CD14-positive monocyte (primary cell): Measurements from ENCODE around the gene DDX52. TPM values are rescaled to one million over a fixed set of nuclear protein-coding genes. Genes with fewer than 3 reads are reported as not detected.

ENCODE experiments used
- DNase-seq, 3 donors: peaks; one replicate each; pipeline ENCODE4 v3.0.0-alpha.2; 2011 to 2022
- H2AFZ ChIP-seq: 2 replicates; pipeline ENCODE4 v1.6.0; 2012; ENCODE audit warnings: mild to moderate bottlenecking, low read depth, low read length, inconsistent platforms; ENCODE audit not compliant: insufficient read depth, poor library complexity, severe bottlenecking
- H3K27ac ChIP-seq, 2 donors: 1 replicate in 1 of 2; 2 replicates in 1 of 2; pipeline ENCODE4 v1.5.1; 2012 to 2013; ENCODE audit warnings: low read length in 2 of 2, control low read depth in 1 of 2, inconsistent platforms in 1 of 2, low read depth in 1 of 2, mild to moderate bottlenecking in 1 of 2
- H3K27me3 ChIP-seq, 2 donors: one replicate each; pipeline versions ENCODE4 v1.6.0 to v1.6.1; 2011 to 2013; ENCODE audit warnings: low read length in 2 of 2; ENCODE audit not compliant: control insufficient read depth in 2 of 2, insufficient read depth in 2 of 2
- H3K36me3 ChIP-seq, 2 donors: replicated peaks in 1 of 2; 1 replicate in 1 of 2; 2 replicates in 1 of 2; pipeline versions ENCODE4 v1.5.1 to v1.6.1; 2012 to 2013; ENCODE audit warnings: low read length in 2 of 2, control low read depth in 1 of 2, inconsistent platforms in 1 of 2, mild to moderate bottlenecking in 1 of 2; ENCODE audit not compliant: insufficient read depth in 2 of 2, control insufficient read depth in 1 of 2
- H3K4me1 ChIP-seq, 2 donors: 1 replicate in 1 of 2; 2 replicates in 1 of 2; pipeline versions ENCODE4 v1.5.1 to v1.6.1; 2012 to 2013; ENCODE audit warnings: low read length in 2 of 2, control low read depth in 1 of 2, inconsistent platforms in 1 of 2, mild to moderate bottlenecking in 1 of 2, moderate library complexity in 1 of 2; ENCODE audit not compliant: insufficient read depth in 2 of 2, control insufficient read depth in 1 of 2
- H3K4me2 ChIP-seq: replicated peaks from 2 replicates; pipeline ENCODE3; 2012; ENCODE audit warnings: low read length, moderate library complexity, mild to moderate bottlenecking; ENCODE audit not compliant: poor library complexity, severe bottlenecking; ENCODE audit errors: extremely low read depth
- H3K4me3 ChIP-seq, 3 experiments: fragments of 200-600 bp in 1 of 3; sonication (generic) in 1 of 3; replicated peaks in 1 of 3; 1 replicate in 2 of 3; 2 replicates in 1 of 3; pipeline ENCODE4 v1.5.1; 2011 to 2013; ENCODE audit warnings: low read length in 3 of 3, mild to moderate bottlenecking in 3 of 3, control low read depth in 2 of 3, low read depth in 2 of 3, inconsistent platforms in 1 of 3, moderate library complexity in 1 of 3
- H3K79me2 ChIP-seq: 2 replicates; pipeline ENCODE4 v1.6.0; 2012; ENCODE audit warnings: mild to moderate bottlenecking, control low read depth, inconsistent platforms, low read length, moderate library complexity; ENCODE audit not compliant: insufficient read depth
- H3K9ac ChIP-seq: 2 replicates; pipeline ENCODE4 v1.6.0; 2017; ENCODE audit warnings: low read length, mild to moderate bottlenecking; ENCODE audit not compliant: insufficient read depth, poor library complexity, severe bottlenecking
- H3K9me3 ChIP-seq, 2 donors: replicated peaks in 1 of 2; 1 replicate in 1 of 2; 2 replicates in 1 of 2; pipeline versions ENCODE4 v1.5.1 to v1.6.1; 2012 to 2013; ENCODE audit warnings: low read length in 2 of 2, control low read depth in 1 of 2; ENCODE audit not compliant: control insufficient read depth in 1 of 2, insufficient read depth in 1 of 2
- H4K20me1 ChIP-seq: 2 replicates; pipeline ENCODE4 v1.6.0; 2012; ENCODE audit warnings: mild to moderate bottlenecking, low read length, control low read depth, moderate library complexity; ENCODE audit not compliant: insufficient read depth
- H3K27ac Mint-ChIP-seq, 7 donors: one replicate each; pipeline ENCODE4 v1.8.0; 2020; ENCODE audit warnings: mild to moderate bottlenecking in 7 of 7, mixed read lengths in 7 of 7, moderate library complexity in 6 of 7, inconsistent platforms in 2 of 7
- H3K27me3 Mint-ChIP-seq, 3 donors: one replicate each; pipeline ENCODE4 v1.8.0; 2021 to 2022; ENCODE audit warnings: low read depth in 3 of 3, mild to moderate bottlenecking in 3 of 3, mixed read lengths in 3 of 3, moderate library complexity in 3 of 3, inconsistent platforms in 1 of 3
- H3K36me3 Mint-ChIP-seq, 2 donors: one replicate each; pipeline ENCODE4 v1.8.0; 2020; ENCODE audit warnings: mixed read lengths in 2 of 2, inconsistent platforms in 1 of 2, mild to moderate bottlenecking in 1 of 2
- H3K4me1 Mint-ChIP-seq: one replicate; pipeline ENCODE4 v1.8.0; 2020; ENCODE audit warnings: mild to moderate bottlenecking, mixed read lengths
- H3K4me3 Mint-ChIP-seq, 2 donors: one replicate each; pipeline ENCODE4 v1.8.0; 2020; ENCODE audit warnings: mild to moderate bottlenecking in 2 of 2, mixed read lengths in 2 of 2, moderate library complexity in 1 of 2
- H3K9me3 Mint-ChIP-seq, 7 donors: one replicate each; pipeline ENCODE4 v1.8.0; 2020 to 2022; ENCODE audit warnings: mixed read lengths in 7 of 7, mild to moderate bottlenecking in 6 of 7, moderate library complexity in 6 of 7, inconsistent platforms in 2 of 7
- CTCF ChIP-seq: fragments of 200-600 bp; IDR thresholded peaks from one replicate; pipeline ENCODE4 v1.8.0; 2022; ENCODE audit warnings: antibody characterized with exemption, mild to moderate bottlenecking
- WGBS: methylation state at CpG from one replicate; pipeline ENCODE4 v1.1.5; 2013; ENCODE audit warnings: missing lambda C conversion rate; ENCODE audit not compliant: insufficient coverage; 5-methylcytosine and 5-hydroxymethylcytosine counted together
- intact Hi-C, 2 donors: fragments of 100-400 bp; cut with micrococcal nuclease; formaldehyde crosslinking; loops; one replicate each; pipeline versions ENCODE4 v1.15.0 to v1.15.1; 2023
- polyA minus RNA-seq: library from RNA; depleted of rRNA, polyadenylated mRNA; stranded (reverse); fragments of >200 nt; gene quantifications from 2 replicates; pipeline ENCODE4 v1.2.3, GENCODE V29; 2012
- polyA plus RNA-seq, 3 donors: library from polyadenylated mRNA; depleted of rRNA in 1 of 3; unstranded in 2 of 3; stranded (reverse) in 1 of 3; fragments of 300-500 nt in 2 of 3; fragments of >200 nt in 1 of 3; fragmentation: Illumina TruSeq in 2 of 3; gene quantifications; 1 replicate in 2 of 3; 2 replicates in 1 of 3; pipeline ENCODE4 v1.2.3, GENCODE V29; 2012 to 2021
- total RNA-seq, 12 experiments: library from RNA in 1 of 12; stranded (reverse) in 1 of 12; fragments of 120-200 nt in 1 of 12; gene quantifications; one replicate each; pipeline ENCODE4 v1.2.4 and lab custom pipeline; 2013 to 2026; ENCODE audit warnings: mixed read lengths in 6 of 12, inconsistent platforms in 1 of 12

The DDX52 gene
- 21.6 TPM for total RNA-seq (2013)
- polyA plus RNA-seq = 10 to 100 TPM in 1 of 3 donors, 1 to 10 TPM in 2; 6.4 to 11.3 (median 8.8) TPM
- 9.1 and 15.4 TPM in 2 replicates for polyA minus RNA-seq
- 38.7 to 64.1 (median 51.4) reads per million in 11 experiments for total RNA-seq (lab: John Stamatoyannopoulos, UW)

GRCh38 chr17:37643118-37643766 lies at the start of gene DDX52:
TSS of gene DDX52 (minus strand) at chr17:37643446. CDS start at chr17:37643420, 26 bp downstream.
- peaks cover 7% of the 10 kb centered on the region for H4K20me1 ChIP-seq
- H3K9ac ChIP-seq = peak within 1 kb of the TSS; percentile 82
- DNase-seq = peak; percentile 88 to 90 (median 88)
- H3K4me1 ChIP-seq = peaks cover 13 to 19% of the 10 kb centered on the region in 2 donors
- Mint-ChIP-seq H3K36me3 (peaks cover 16 to 28% of the 10 kb centered on the region in 2 donors), H3K4me3 (peak within 1 kb of the TSS; percentile 92 to 96), H3K27me3 (peaks cover 29 to 41% (median 36%) of the 10 kb centered on the region in 3 donors), H3K27ac (peak within 1 kb of the TSS; percentile 82 to 97 (median 92)), H3K4me1 (peaks cover 27% of the 10 kb centered on the region), H3K9me3 (peaks cover 0 to 2% (median 0%) of the 10 kb centered on the region in 7 donors)
- H2AFZ ChIP-seq = peak within 1 kb of the TSS; percentile 93
- H3K9me3 ChIP-seq = no peaks in the 10 kb centered on the region
- H3K79me2 ChIP-seq = peaks cover 37% of the 10 kb centered on the region
- peaks cover 19 to 25% of the 10 kb centered on the region in 2 donors for H3K36me3 ChIP-seq
- peak within 1 kb of the TSS; percentile 99 for H3K4me2 ChIP-seq
- peak within 1 kb of the TSS; percentile 86 to 95 (median 92) for H3K4me3 ChIP-seq
- no peak for TF ChIP-seq CTCF
- intact Hi-C loops = no loop called here
- WGBS = under 1% methylated on average over 28 of the region's 43 CpGs
- H3K27ac ChIP-seq = peak within 1 kb of the TSS; percentile 68 to 90
- peaks cover 37 to 39% of the 10 kb centered on the region in 2 donors for H3K27me3 ChIP-seq

GRCh38 chr17:37691807-37692206 lies 48.6 kb upstream of the DDX52 start:
- Histone ChIP-seq H3K4me3 (no peak overlapping the region), H3K9me3 (no peaks in the 10 kb centered on the region), H3K9ac (no peak overlapping the region), H3K27me3 (no peaks in the 10 kb centered on the region), H3K27ac (no peak overlapping the region), H3K79me2 (no peaks in the 10 kb centered on the region), H2AFZ (no peak overlapping the region), H3K4me1 (no peaks in the 10 kb centered on the region), H4K20me1 (no peaks in the 10 kb centered on the region), H3K4me2 (no peak overlapping the region), H3K36me3 (no peaks in the 10 kb centered on the region)
- peaks cover 2% of the 10 kb centered on the region for H3K4me1 Mint-ChIP-seq
- H3K27ac Mint-ChIP-seq = no peak overlapping the region
- WGBS = 93% methylated on average over 3 of the region's 6 CpGs
- no peak overlapping the region for H3K4me3 Mint-ChIP-seq
- DNase-seq = no peak
- peaks cover 3 to 10% (median 5%) of the 10 kb centered on the region in 3 donors for H3K27me3 Mint-ChIP-seq
- H3K36me3 Mint-ChIP-seq = no peaks in the 10 kb centered on the region
- no peak for TF ChIP-seq CTCF
- intact Hi-C loops = no loop called here
- H3K9me3 Mint-ChIP-seq = no peaks in the 10 kb centered on the region
